Activated CD4-positive, alpha-beta T cell treated with anti-CD3 and anti-CD28 coated beads, Interleukin-2, amount 50 U/mL, for 24 hours (primary cell): ENCODE results near the gene PTAR1.

Source experiments
- DNase-seq, 2 donors: peaks; one replicate each; pipeline ENCODE4 v3.0.0-alpha.2; 2020; ENCODE audit warnings: low read depth in 1 of 2, low spot score in 1 of 2

Gene PTAR1

DNA sequence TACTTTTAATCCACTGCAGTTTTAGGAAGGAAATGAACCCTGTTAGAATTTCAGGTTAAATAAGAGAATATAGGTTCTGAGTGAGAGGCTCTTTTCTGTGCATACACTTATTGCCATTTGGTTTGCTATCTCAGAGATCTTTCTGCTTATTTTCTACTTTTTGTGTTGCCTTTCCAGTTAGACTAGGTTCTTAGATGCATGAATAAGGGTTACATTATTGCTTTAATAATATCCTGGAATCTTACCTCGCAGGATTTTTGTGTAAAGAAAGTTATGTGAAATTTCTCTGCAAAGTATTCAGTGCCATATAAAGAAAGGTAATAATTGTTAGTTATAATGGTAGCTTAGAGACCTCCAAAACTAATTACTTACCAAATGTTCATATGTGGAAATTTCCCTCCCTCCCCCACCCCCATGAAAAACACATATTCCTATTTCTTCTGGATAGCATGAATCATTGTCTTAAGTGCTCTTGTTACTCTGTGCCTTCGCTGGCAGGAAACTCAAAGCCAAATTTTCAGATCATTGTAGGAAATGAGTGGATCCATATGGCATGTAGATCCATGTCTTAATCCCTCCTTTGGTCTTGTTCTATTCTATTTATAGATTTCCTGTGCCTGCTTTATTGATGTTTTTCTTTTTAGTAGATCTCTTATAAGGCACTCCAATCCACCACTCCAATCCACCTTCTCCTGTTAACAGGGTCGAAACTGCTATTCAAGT lies 84.9 kb downstream of the PTAR1 start:
- DNase-seq = no peak

DNA sequence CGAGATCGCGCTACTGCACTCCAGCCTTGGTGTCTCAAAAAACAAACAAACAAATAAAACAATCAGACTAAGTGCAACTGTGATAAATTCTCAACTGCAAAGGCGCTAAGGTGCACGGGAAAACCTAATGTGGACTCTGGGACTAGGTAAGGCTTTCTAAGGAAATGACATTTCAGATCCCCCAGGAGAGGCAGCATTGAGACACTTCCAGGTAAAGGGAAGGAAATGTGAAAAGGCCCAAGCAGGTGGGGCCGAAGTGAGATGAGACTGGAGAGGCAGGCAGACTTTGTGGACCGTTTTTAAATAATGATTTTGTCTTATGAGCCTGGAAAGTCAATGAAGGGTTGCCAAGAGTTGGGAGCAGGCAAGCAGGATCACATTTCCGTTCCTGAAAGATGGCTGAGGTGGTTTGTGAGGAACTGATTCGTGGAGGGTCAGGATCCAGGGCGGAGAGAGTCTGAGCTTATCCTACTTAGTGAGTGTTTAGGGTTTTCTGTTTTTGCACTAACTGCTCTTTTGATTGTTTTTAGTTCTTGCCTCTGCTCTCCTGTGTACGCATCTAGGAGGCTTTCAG lies 85.6 kb downstream of the PTAR1 start:
- DNase-seq = no peak

DNA sequence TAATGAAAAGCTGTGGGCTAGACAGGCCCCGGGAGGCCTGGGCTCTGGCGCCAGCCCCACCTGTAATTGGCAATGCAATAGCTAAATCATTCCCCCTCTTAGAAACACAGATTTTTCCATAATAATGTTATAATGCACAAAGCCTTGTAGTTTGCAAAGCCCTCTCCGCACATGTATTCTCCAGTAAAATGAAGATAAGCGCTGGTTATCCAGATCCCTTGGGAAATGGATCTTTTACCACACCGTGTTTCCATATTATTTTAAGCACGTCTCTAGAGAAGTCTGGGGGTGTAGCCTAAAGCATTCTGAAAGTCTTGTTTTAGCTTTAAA lies 86.5 kb downstream of the PTAR1 start:
- no peak for DNase-seq

DNA sequence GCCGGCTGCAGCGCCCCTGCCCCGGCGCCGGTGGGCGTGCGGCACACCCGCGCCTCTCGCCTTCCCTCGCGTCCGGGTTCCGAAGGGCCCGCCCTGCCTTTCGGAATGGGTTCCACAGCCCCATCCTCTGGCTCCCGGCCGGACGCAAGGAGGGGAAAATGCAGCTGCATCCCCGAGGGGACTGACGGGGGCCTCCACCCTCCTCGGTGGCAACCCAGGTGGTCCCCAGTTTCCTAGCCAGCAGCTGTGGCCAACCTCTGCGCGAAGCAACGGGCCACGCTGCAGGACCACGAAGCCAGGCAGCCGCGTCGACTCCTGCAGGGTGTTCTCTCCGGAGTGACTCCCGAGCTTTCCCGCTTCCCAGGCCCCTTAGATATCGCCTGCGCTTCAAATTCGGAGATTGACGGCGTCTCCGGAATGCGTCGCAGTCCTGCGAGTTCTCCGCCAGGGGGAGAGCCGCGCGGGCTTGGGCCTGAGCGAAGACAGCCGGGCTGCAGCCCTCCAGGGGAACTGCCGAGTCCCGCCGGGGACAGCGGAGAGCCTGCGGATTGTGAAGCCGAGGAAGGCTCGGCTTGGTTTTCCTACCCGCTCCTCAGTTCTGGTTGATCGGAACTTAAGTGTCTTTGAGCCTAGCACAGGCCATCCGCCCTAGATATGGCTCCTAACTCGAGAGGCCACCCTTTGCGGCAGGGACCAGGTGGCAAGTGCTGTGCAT lies 87.1 kb downstream of the PTAR1 start:
- DNase-seq = peak; percentile 55 to 60

DNA sequence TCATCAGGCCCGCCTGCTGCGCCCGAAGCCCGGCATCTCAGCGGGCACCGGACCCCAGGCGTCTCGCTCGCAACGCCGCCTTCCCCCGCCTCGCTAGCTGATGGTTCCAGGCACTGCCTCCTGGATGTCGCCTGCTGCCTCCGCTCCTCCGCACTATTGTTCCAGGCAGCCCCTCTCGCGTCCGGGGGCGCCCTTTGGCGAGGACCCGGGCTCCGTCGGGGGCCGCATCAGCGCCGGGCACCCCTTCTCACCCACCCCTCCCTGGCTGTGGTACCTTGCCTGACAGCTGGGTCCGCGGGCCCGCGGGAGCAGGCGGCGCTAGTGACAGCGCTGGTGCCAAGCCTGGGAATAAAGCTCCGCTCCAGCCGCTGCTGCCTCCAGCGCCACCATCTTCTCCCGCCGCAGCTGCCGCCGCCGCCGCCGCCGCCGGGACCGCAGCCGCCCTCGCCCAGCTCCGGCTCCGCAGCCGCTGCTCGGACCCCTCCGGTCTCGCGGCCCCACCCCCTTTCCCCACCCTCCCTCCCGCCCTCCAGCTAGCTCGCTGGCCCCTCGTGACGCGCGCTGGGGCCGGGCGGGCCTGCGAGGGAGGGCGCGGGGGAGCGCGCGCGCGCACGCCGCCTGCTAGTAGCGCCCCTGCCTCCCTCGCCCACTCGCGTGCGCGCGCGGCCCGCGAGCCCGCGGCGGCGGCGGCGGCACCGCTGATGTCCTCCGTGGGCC lies 87.8 kb downstream of the PTAR1 start, which contains the start of gene APBA1:
Gene APBA1, minus strand, starts transcription at position 493 of the 717 bp plus-strand sequence.
- DNase-seq = peak; percentile 2 to 12

DNA sequence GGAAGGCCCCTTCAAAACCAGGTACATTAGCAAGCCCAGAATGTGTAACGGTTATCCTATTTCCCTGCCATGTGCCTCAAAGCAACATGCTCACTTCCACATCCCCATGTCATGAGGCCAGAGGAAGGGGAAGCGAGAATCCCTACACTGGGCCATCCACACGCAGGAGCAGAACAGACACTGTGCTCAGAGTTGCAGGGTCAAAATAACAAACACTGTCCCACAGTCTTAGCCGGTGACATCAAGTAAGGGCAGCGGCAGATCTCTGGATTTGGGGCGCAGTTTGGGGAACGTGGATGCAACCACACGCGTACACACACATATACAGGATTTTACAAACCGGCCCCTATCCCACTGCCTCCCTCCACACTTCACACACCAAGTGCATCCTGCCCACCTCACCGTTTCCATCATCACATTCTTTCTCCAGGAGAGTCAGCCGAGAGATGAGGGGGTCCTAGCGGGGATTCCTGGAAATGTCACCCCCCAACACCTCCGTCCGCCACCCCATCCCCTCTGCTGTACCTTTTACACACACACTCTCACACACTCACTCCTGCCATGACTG lies 88.4 kb downstream of the PTAR1 start:
- DNase-seq = no peak

DNA sequence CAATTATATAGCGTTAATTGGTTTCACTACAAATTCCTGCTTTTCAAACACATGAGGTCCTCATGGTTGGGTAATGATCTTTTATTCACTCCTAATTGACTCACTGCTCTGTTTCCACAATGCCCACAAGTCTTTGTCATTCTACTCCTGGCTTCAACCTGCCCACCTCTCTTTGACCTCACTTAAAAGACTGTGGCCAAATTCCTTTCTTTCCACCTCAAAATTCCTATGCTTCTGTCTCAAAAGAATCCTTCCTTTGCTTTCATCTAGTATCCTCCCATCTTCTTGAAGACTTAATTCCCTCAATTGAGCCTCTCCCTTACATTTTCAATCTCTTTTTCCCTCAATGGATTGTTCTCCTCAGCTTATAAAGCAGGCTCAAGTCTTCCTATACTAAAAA lies 92.5 kb downstream of the PTAR1 start:
- DNase-seq = no peak

DNA sequence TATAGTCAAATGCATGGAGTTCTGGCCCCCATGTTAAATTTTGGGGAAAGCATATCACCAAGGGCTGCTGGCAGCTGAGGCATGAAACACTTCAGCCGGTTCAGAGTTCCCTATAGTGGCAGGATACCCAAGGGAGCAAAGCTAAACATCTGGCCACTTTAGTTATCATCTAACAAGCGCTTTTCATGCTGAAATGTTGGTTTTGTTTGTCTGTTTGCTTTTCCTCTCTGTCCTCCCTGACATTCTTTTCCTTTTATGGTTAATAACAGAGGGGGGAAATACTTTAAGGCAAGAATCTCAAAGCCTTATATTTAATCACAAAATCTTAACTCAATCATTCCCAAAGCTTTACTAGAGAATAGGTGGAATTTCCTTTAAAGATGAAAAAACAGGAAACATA lies 99.5 kb downstream of the PTAR1 start:
- no peak for DNase-seq
